ENCODE data around the gene ZNF45.

GRCh38 chr19:43939557-43940260 is 4.6 kb upstream of the ZNF45 start:
- TF ChIP-seq CTCF (IDR thresholded peaks at IDR 0.05), result no peak
- TF ChIP-seq POLR2A (IDR thresholded peaks at IDR 0.05), result no peak
